ENCODE results near the gene CFAP97D1.

Gene CFAP97D1

DNA sequence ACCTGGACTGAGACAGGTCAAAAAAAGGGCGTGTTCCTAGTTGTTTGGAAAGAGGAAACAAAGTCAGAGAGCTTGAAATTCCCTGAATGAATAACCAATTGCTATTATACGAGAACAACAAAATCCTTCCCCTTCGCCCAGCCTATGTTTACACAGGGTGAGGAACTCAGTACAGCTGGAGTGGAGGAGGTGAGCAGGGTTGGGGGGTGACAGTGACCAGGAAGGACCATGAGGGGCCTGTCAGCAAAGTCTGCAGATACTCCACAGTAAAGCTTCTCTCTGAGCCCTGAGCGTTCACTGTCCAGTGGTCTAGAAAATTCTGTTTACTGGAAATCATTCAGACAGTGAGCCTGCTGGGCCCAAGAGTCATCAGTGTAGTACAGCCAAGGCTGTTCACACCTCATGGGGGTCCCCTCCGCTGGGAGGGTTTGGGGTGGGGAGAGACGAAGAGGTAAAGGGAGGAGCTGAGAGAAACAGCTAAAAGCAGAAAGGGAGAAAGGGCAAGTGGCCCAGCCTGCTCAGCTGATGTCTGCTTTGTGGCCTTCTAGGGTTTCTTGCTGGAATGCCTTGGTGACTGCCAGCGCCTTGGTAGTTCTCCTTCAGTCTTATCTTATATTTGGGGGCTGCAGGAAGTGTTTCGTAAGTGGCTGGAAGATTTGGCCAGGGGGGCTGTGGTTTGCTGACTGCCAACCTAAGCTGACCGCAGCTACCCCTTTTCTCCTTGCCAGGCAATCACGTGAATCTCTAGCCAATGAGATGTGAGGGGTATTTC, 7.2 kb upstream of the CFAP97D1 start:
- Histone ChIP-seq H3K36me3 (peaks cover 65% of the 10 kb centered on the region), H3K27me3 (ENCODE audit: insufficient read depth, low read depth, severe bottlenecking) (no peaks in the 10 kb centered on the region), H3K9me3 (ENCODE audit: severe bottlenecking) (no peaks in the 10 kb centered on the region), H3K4me3 (ENCODE audit: low read depth, low read length) (no peak overlapping the region), H3K27ac (no peak overlapping the region)
- TF ChIP-seq, protein P1, sequence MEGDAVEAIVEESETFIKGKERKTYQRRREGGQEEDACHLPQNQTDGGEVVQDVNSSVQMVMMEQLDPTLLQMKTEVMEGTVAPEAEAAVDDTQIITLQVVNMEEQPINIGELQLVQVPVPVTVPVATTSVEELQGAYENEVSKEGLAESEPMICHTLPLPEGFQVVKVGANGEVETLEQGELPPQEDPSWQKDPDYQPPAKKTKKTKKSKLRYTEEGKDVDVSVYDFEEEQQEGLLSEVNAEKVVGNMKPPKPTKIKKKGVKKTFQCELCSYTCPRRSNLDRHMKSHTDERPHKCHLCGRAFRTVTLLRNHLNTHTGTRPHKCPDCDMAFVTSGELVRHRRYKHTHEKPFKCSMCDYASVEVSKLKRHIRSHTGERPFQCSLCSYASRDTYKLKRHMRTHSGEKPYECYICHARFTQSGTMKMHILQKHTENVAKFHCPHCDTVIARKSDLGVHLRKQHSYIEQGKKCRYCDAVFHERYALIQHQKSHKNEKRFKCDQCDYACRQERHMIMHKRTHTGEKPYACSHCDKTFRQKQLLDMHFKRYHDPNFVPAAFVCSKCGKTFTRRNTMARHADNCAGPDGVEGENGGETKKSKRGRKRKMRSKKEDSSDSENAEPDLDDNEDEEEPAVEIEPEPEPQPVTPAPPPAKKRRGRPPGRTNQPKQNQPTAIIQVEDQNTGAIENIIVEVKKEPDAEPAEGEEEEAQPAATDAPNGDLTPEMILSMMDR (IDR thresholded peaks at IDR 0.05; ENCODE audit: low read depth, low read length): no peak
- DNase-seq: no peak

DNA sequence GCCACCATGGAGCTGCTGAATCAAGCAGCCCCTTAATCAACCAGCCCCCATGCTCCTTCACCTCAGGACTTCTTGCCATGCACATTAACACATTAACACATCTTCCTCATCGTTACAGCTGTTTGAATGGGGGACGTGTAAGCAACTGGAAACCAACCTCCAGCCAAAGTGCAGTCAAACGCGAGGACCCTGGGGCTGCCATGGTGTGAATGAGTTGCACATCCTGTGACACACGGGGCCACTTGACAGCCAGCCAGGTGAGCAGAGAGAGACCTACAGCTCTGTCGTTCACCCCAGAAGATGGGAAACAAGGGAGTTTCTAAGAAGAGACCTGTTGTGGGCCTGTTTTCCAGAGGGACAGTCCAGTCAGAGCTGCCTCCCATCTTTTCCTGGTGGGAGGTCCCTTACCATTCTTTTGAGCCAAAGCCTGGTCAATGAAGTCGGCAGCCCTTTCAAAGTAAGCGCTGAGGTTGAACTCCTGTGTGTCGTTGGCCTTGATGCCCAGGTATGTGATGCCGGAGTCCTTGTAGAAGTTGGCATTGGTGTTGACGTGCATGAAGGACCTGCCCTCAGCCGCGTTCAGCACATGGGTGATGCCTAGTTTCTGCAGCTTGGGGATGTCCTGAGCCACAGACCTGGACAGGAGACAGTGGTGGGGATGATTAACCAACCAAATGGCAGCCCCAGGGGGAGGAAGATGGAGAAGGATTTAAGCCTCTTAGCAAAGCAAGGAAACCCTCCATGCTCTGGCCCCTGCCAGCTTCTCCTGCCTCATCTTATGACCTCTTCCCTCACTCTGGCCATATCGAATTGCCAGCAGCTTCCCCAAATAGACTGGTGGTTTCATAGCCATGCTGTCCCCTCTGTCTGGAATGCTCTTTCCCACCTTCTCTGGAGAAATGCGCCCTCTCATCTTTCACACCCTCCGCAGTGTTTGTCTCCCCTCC, 5.7 kb upstream of the CFAP97D1 start:
- Histone ChIP-seq H3K27me3 (ENCODE audit: insufficient read depth, low read depth, severe bottlenecking) (no peaks in the 10 kb centered on the region), H3K27ac (no peak overlapping the region), H3K36me3 (peaks cover 58% of the 10 kb centered on the region), H3K9me3 (ENCODE audit: severe bottlenecking) (no peaks in the 10 kb centered on the region), H3K4me3 (ENCODE audit: low read depth, low read length) (no peak overlapping the region)
- DNase-seq: no peak
- TF ChIP-seq, protein P1 (IDR thresholded peaks at IDR 0.05; ENCODE audit: low read depth, low read length): no peak

DNA sequence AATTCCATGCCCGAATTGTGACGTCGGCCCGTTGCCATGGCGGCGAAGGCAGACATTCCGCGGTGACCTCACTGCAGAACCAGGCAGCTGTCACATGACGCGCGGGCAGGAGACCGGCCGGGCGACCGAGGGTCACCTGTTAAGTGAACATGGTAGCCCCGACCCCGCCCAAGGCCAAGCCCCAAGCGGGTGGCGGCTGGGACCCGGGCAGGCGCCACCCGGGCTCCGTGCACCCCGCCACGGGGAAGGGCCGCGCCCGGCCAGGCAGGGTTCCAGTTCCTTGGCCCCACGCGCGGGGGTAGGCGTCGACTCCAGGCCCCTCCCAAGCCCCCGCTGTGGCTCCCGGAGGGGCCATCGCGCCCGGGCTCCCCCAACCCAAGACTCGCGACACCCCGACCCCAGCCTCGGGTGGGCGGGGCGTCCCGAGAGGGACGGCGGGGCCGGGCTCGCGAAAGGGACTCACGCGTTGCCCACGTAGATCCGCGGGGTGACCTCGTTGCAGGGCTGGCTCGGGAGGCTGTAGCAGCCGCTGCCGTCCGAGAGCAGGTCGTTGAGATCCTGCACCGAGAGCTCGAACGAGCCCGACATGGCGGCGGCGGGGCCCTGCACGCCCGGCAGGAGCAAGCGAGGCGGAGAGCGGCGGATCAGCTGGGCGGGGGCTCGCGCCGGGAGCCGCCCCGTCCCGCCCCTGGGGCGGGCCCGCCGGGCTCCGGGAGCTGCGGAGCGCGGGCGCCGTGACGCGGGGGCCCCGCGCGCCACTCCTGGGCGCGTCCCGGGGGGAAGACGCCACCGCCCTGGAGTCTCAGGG, 1.7 kb upstream of the CFAP97D1 start, which contains the start of gene DUSP3:
Gene DUSP3 (minus strand): TSS at position 641 of the 808 bp plus-strand sequence. CDS start 53 bp downstream, at position 588.
- Histone ChIP-seq H3K36me3 (peaks cover 36% of the 10 kb centered on the region), H3K27ac (peak within 1 kb of the TSS; percentile 91), H3K9me3 (ENCODE audit: severe bottlenecking) (no peaks in the 10 kb centered on the region), H3K27me3 (ENCODE audit: insufficient read depth, low read depth, severe bottlenecking) (no peaks in the 10 kb centered on the region), H3K4me3 (ENCODE audit: low read depth, low read length) (peak within 1 kb of the TSS; percentile 90)
- DNase-seq: peak; percentile 93
- TF ChIP-seq, protein P1 (IDR thresholded peaks at IDR 0.05; ENCODE audit: low read depth, low read length): no peak

DNA sequence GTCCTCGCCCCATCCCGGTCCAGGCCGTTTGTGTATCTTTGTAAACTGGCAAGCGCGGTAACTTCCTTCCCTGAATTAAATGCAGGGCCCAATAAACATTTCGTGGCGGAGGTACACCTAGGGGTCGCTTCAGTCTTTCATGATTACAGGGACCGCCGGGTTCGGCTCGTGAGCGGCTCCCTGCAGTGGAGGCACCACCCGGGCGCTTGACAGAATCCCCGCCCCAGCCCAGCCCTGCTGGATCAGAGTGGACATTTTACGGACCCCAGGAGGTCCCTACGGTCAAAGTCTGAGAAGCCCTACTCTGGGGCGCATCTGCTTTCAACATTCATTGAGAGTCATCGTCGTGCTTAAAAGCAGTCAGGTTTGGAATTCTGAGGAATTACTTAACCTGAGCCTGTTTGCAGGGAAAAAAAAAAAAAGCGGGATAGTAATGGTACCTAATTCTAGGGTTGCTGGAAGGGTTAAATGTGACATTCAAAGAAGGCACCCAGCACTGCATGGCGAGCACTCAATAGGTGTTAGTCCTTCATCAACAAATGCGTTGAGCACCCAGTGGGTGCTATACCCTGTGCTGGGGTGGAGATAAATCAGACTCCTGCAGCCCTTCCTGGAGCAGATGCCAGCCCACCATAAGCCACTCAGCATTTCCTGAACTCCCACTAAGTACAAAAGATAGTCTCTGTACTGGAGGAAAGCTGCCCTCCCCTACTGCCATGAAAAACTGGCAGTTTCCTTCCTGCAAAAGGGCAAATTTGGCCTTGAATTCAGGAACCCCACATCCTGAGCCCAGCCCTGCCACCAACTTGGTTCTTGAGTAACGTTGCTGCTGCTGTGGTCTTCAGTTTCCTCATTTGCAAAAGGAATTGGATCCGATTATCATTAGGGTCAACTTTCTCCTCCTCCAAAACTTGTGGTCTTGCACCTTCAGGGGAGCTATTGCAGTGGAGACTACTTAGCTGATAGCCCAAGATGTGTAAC, 800 bp upstream of the CFAP97D1 start:
- peak; percentile 82 for DNase-seq
- peak overlapping the region; percentile 91 for H3K27ac ChIP-seq
- H3K9me3 ChIP-seq (ENCODE audit: severe bottlenecking): no peaks in the 10 kb centered on the region
- H3K4me3 ChIP-seq (ENCODE audit: low read depth, low read length): peak overlapping the region; percentile 90
- peaks cover 28% of the 10 kb centered on the region for H3K36me3 ChIP-seq
- TF ChIP-seq, protein P1 (IDR thresholded peaks at IDR 0.05; ENCODE audit: low read depth, low read length): peak; percentile 46; the same call in 1 of the 2 replicates
- no peaks in the 10 kb centered on the region for H3K27me3 ChIP-seq (ENCODE audit: insufficient read depth, low read depth, severe bottlenecking)
